ENCODE data around the gene PSMD12. TPM values are rescaled to one million over a fixed set of nuclear protein-coding genes. Genes with fewer than 3 reads are reported as not detected.
"Not testable (repeated sequence)": the region's sequence is repeated elsewhere in the genome, so short reads cannot be mapped to it uniquely, and the experiment has no call there.

The PSMD12 gene
- polyA plus RNA-seq, 1 donor from 2014 or later = 24.1 TPM

- Histone ChIP-seq H3K9ac (ENCODE audit: low read length) (no peak overlapping the region), H3K79me2 (replicated peaks; ENCODE audit: insufficient read depth, low read length) (peaks cover 7% of the 10 kb centered on the region), H3K4me3 (ENCODE audit: low read length) (no peak overlapping the region), H3F3A (ENCODE audit: insufficient read depth, low read length, poor library complexity, severe bottlenecking) (no peaks in the 10 kb centered on the region), H3K27ac (ENCODE audit: low read length) (no peak overlapping the region), H2AFZ (ENCODE audit: low read depth, low read length) (no peak overlapping the region), H3K9me3 (ENCODE audit: low read length) (no peaks in the 10 kb centered on the region), H3K36me3 (ENCODE audit: insufficient read depth, low read length) (no peaks in the 10 kb centered on the region), H3K9me2 (ENCODE audit: insufficient read depth, low read length) (no peaks in the 10 kb centered on the region), H4K20me1 (ENCODE audit: insufficient read depth) (no peaks in the 10 kb centered on the region), H3K27me3 (ENCODE audit: insufficient read depth, low read depth, low read length) (no peaks in the 10 kb centered on the region), H3K4me2 (ENCODE audit: low read length) (no peak overlapping the region)
- TF ChIP-seq EZH2 (IDR thresholded peaks at IDR 0.05; ENCODE audit: borderline replicate concordance, insufficient read depth, low read length, poor library complexity, severe bottlenecking) = no peak
- TF ChIP-seq, protein P1, sequence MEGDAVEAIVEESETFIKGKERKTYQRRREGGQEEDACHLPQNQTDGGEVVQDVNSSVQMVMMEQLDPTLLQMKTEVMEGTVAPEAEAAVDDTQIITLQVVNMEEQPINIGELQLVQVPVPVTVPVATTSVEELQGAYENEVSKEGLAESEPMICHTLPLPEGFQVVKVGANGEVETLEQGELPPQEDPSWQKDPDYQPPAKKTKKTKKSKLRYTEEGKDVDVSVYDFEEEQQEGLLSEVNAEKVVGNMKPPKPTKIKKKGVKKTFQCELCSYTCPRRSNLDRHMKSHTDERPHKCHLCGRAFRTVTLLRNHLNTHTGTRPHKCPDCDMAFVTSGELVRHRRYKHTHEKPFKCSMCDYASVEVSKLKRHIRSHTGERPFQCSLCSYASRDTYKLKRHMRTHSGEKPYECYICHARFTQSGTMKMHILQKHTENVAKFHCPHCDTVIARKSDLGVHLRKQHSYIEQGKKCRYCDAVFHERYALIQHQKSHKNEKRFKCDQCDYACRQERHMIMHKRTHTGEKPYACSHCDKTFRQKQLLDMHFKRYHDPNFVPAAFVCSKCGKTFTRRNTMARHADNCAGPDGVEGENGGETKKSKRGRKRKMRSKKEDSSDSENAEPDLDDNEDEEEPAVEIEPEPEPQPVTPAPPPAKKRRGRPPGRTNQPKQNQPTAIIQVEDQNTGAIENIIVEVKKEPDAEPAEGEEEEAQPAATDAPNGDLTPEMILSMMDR (IDR thresholded peaks at IDR 0.05; ENCODE audit: poor library complexity, severe bottlenecking) = no peak
- no peak for TF ChIP-seq RAD21 (conservative IDR thresholded peaks at IDR 0.05)
- TF ChIP-seq, protein P2, sequence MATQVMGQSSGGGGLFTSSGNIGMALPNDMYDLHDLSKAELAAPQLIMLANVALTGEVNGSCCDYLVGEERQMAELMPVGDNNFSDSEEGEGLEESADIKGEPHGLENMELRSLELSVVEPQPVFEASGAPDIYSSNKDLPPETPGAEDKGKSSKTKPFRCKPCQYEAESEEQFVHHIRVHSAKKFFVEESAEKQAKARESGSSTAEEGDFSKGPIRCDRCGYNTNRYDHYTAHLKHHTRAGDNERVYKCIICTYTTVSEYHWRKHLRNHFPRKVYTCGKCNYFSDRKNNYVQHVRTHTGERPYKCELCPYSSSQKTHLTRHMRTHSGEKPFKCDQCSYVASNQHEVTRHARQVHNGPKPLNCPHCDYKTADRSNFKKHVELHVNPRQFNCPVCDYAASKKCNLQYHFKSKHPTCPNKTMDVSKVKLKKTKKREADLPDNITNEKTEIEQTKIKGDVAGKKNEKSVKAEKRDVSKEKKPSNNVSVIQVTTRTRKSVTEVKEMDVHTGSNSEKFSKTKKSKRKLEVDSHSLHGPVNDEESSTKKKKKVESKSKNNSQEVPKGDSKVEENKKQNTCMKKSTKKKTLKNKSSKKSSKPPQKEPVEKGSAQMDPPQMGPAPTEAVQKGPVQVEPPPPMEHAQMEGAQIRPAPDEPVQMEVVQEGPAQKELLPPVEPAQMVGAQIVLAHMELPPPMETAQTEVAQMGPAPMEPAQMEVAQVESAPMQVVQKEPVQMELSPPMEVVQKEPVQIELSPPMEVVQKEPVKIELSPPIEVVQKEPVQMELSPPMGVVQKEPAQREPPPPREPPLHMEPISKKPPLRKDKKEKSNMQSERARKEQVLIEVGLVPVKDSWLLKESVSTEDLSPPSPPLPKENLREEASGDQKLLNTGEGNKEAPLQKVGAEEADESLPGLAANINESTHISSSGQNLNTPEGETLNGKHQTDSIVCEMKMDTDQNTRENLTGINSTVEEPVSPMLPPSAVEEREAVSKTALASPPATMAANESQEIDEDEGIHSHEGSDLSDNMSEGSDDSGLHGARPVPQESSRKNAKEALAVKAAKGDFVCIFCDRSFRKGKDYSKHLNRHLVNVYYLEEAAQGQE (IDR thresholded peaks at IDR 0.05; ENCODE audit: borderline replicate concordance) = no peak
- TF ChIP-seq SMC3 (conservative IDR thresholded peaks at IDR 0.05; ENCODE audit: poor library complexity) = no peak
- TF ChIP-seq MXI1 (conservative IDR thresholded peaks at IDR 0.05; ENCODE audit: poor library complexity, severe bottlenecking) = no peak
- no peak for TF ChIP-seq TAF1 (IDR thresholded peaks at IDR 0.05; ENCODE audit: low read depth)
- TF ChIP-seq EP300 (conservative IDR thresholded peaks at IDR 0.05; ENCODE audit: poor library complexity, severe bottlenecking) = no peak
- no peak for TF ChIP-seq POLR2AphosphoS5 (IDR thresholded peaks at IDR 0.05)
Measured at GRCh38 chr17:67388986-67389385, 22.6 kb upstream of the PSMD12 start.

DNA sequence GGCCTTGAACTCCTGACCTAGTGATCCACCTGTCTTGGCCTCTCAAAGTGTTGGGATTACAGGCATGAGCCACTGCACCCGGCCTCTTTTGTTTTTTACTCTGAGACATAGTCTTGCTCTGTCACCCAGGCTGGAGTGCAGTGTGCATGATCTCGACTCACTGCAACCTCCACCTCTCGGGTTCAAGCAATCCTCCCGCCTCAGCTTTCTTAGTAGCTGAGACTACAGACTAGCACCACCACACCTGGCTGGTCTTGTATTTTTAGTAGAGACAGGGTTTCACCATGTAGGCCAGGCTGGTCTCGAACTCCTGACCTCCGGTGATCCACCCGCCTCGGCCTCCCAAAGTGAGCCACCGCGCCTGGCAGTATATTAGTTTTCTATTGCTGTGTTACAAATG is 22.2 kb upstream of the PSMD12 start:
- H3K9ac ChIP-seq (ENCODE audit: low read length); H3F3A ChIP-seq (ENCODE audit: insufficient read depth, low read length, poor library complexity, severe bottlenecking); H3K36me3 ChIP-seq (ENCODE audit: insufficient read depth, low read length); H3K79me2 ChIP-seq (replicated peaks; ENCODE audit: insufficient read depth, low read length); H3K27me3 ChIP-seq (ENCODE audit: insufficient read depth, low read depth, low read length); H3K9me2 ChIP-seq (ENCODE audit: insufficient read depth, low read length); H4K20me1 ChIP-seq (ENCODE audit: insufficient read depth); H3K27ac ChIP-seq (ENCODE audit: low read length); H3K4me2 ChIP-seq (ENCODE audit: low read length); H2AFZ ChIP-seq (ENCODE audit: low read depth, low read length); H3K4me3 ChIP-seq (ENCODE audit: low read length); H3K9me3 ChIP-seq (ENCODE audit: low read length): not testable (repeated sequence)

- Histone ChIP-seq H3K27ac (ENCODE audit: low read length) (no peak overlapping the region), H3K9me2 (ENCODE audit: insufficient read depth, low read length) (no peaks in the 10 kb centered on the region), H3K36me3 (ENCODE audit: insufficient read depth, low read length) (no peaks in the 10 kb centered on the region), H3F3A (ENCODE audit: insufficient read depth, low read length, poor library complexity, severe bottlenecking) (no peaks in the 10 kb centered on the region), H3K9me3 (ENCODE audit: low read length) (no peaks in the 10 kb centered on the region), H3K4me2 (ENCODE audit: low read length) (no peak overlapping the region), H3K9ac (ENCODE audit: low read length) (no peak overlapping the region), H3K27me3 (ENCODE audit: insufficient read depth, low read depth, low read length) (no peaks in the 10 kb centered on the region), H2AFZ (ENCODE audit: low read depth, low read length) (no peak overlapping the region), H4K20me1 (ENCODE audit: insufficient read depth) (no peaks in the 10 kb centered on the region), H3K79me2 (replicated peaks; ENCODE audit: insufficient read depth, low read length) (peaks cover 13% of the 10 kb centered on the region), H3K4me3 (ENCODE audit: low read length) (no peak overlapping the region)
- TF ChIP-seq, protein P1 (IDR thresholded peaks at IDR 0.05; ENCODE audit: poor library complexity, severe bottlenecking) = peak; percentile 56
- TF ChIP-seq EP300 (conservative IDR thresholded peaks at IDR 0.05; ENCODE audit: poor library complexity, severe bottlenecking) = no peak
- peak; percentile 52 for TF ChIP-seq RAD21 (conservative IDR thresholded peaks at IDR 0.05)
- peak; percentile 61 for TF ChIP-seq SMC3 (conservative IDR thresholded peaks at IDR 0.05; ENCODE audit: poor library complexity)
Measured at GRCh38 chr17:67386965-67387551, 20.7 kb upstream of the PSMD12 start.

All from neural cell (in vitro differentiated cells).